Rectal smooth muscle tissue (tissue), 1 donor: ENCODE data around the gene TXNDC15.

Source experiments
- H3K27ac ChIP-seq: one replicate; pipeline ENCODE4 v1.7.0; 2013; ENCODE audit warnings: low read depth, low read length, inconsistent platforms
- H3K27me3 ChIP-seq: one replicate; pipeline ENCODE4 v1.7.0; 2013; ENCODE audit warnings: low read length; ENCODE audit not compliant: control insufficient read depth, insufficient read depth
- H3K36me3 ChIP-seq: one replicate; pipeline ENCODE4 v1.7.0; 2013; ENCODE audit warnings: low read length; ENCODE audit not compliant: control insufficient read depth, insufficient read depth
- H3K4me1 ChIP-seq: one replicate; pipeline ENCODE4 v1.7.0; 2013; ENCODE audit warnings: low read length; ENCODE audit not compliant: control insufficient read depth, insufficient read depth
- H3K4me3 ChIP-seq: one replicate; pipeline ENCODE4 v1.7.0; 2013; ENCODE audit warnings: low read length
- H3K9ac ChIP-seq: one replicate; pipeline ENCODE4 v1.7.0; 2013; ENCODE audit warnings: low read length

The TXNDC15 gene

GRCh38 chr5:134939500-134939899 lies 65.3 kb downstream of the TXNDC15 start:
- Histone ChIP-seq H3K36me3 (no peaks in the 10 kb centered on the region), H3K9ac (no peak overlapping the region), H3K4me1 (no peaks in the 10 kb centered on the region), H3K27ac (no peak overlapping the region), H3K4me3 (no peak overlapping the region), H3K27me3 (no peaks in the 10 kb centered on the region)

- no peaks in the 10 kb centered on the region for H3K27me3 ChIP-seq
- H3K27ac ChIP-seq: no peak overlapping the region
- no peak overlapping the region for H3K4me3 ChIP-seq
- no peaks in the 10 kb centered on the region for H3K4me1 ChIP-seq
- H3K9ac ChIP-seq: no peak overlapping the region
- no peaks in the 10 kb centered on the region for H3K36me3 ChIP-seq
Measured at GRCh38 chr5:134943547-134943946, 69.4 kb downstream of the TXNDC15 start.

- no peak overlapping the region for H3K4me3 ChIP-seq
- no peak overlapping the region for H3K9ac ChIP-seq
- H3K4me1 ChIP-seq: no peaks in the 10 kb centered on the region
- no peaks in the 10 kb centered on the region for H3K27me3 ChIP-seq
- no peaks in the 10 kb centered on the region for H3K36me3 ChIP-seq
- no peak overlapping the region for H3K27ac ChIP-seq
Measured at GRCh38 chr5:134944630-134945029, 70.5 kb downstream of the TXNDC15 start.

GRCh38 chr5:134945041-134945440 lies 70.9 kb downstream of the TXNDC15 start:
- H3K36me3 ChIP-seq: no peaks in the 10 kb centered on the region
- no peak overlapping the region for H3K27ac ChIP-seq
- no peak overlapping the region for H3K4me3 ChIP-seq
- no peak overlapping the region for H3K9ac ChIP-seq
- H3K4me1 ChIP-seq: no peaks in the 10 kb centered on the region
- no peaks in the 10 kb centered on the region for H3K27me3 ChIP-seq

GRCh38 chr5:134948911-134949310 lies 74.7 kb downstream of the TXNDC15 start:
- Histone ChIP-seq H3K27ac (no peak overlapping the region), H3K36me3 (no peaks in the 10 kb centered on the region), H3K4me3 (no peak overlapping the region)

GRCh38 chr5:134949316-134949715 lies 75.1 kb downstream of the TXNDC15 start:
- H3K4me1 ChIP-seq: no peaks in the 10 kb centered on the region
- H3K27ac ChIP-seq: no peak overlapping the region
- H3K36me3 ChIP-seq: no peaks in the 10 kb centered on the region
- no peaks in the 10 kb centered on the region for H3K27me3 ChIP-seq
- no peak overlapping the region for H3K9ac ChIP-seq
- H3K4me3 ChIP-seq: no peak overlapping the region

More at GRCh38 chr5:134948911-134949310, 74.7 kb downstream of the TXNDC15 start:
- no peaks in the 10 kb centered on the region for H3K4me1 ChIP-seq
- H3K27me3 ChIP-seq: no peaks in the 10 kb centered on the region
- no peak overlapping the region for H3K9ac ChIP-seq
